ENCODE results near the gene TREML4.

TREML4 gene

DNA sequence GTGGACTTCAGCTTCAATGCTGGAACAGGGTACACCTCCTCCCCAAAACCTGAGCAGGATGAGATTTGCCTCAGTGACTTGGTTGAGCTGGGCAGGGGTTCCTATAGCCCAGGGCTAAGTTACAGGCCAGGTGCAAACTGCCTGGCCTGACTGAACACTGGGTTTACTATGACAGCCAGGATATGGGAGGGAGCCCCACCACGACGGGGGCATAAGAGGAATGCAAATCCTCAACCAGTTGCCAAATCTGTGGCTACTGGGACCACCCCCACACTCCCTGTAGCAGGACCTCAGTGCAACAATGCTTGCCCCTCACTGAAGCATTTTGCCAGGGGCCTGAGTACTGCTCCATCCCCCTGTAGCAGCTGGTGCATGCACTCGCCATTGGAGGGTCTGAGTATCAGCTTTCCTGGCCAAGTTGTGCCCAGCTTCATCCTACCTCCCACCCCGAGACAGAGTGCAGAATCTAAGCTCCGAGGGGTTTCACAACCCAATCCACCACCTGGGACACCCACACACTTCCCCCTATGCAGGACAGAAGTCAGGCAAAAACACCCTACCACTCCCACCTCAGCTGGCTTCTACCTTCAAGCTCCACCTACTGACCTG, 27.6 kb downstream of the TREML4 start:
- DNase-seq = no peak

DNA sequence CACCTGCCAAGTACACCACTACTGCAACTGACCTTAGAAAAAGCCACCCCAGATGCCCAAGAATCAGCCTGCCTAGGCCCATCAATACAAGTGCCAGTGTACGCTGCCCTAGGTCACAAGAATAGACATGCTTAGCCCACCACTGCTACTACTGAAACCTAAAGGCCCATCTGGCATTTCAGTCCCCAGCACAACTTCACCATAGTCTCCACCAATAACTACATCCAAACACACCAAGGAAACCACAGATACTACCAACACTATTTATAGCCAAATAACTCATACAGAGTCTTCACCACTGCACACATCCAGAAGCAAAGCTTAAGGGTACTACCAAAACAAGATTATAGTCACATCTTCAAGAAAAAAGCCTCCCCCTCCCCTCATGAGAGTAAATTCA, 28.2 kb downstream of the TREML4 start:
- DNase-seq = no peak

DNA sequence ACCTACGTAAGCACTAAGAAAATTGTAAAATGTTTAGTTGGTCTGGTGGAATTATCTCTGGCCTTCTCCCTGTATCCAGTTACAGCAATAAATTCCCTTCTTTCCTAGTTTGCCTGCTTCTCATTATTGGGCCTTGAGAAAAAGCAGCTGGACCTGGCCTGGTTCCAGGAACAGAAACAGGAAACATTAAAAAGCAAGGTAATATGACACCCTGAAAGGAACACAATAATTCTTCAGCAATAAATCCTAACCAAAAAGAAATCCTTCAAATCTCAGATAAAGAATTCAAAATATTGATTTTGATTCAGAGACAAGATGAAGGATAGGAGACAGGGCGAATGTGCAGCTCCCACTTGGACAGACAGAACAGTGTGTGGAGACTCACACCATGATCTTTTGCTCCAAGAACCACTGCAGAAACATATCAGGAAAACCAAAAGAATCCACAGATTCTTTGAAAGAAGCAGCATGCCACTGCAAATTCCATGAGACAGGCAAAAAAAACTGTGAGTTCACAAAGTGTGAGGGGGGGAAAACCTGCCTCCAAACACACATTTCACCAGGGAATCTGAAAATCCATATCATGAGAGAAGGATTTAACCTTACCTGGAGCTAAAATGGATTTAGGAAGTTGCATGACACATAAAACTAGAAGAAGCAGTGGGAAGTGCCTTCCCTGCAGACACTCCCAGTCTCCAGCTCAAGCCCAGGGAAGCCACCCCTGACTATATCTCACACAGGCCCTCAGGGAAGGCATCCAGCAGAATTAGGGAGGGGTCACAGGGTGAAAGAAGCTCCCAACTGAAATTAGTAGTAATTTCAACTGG, 29.4 kb downstream of the TREML4 start:
- DNase-seq = no peak

DNA sequence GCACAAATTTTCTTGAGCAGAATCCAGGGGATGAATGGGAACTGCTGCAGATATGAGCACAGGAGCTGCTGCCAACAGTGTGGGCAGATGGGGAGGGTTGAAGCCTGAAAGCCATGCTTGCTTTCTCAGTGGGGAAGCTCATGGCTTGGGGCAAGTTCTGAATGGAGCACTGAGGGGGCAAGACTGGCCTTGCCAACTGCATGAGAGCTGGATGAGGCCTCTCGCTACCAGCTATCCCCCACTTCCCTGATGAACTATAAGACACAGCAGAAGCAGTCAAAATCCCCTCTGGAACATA, 30.0 kb downstream of the TREML4 start:
- DNase-seq = no peak

DNA sequence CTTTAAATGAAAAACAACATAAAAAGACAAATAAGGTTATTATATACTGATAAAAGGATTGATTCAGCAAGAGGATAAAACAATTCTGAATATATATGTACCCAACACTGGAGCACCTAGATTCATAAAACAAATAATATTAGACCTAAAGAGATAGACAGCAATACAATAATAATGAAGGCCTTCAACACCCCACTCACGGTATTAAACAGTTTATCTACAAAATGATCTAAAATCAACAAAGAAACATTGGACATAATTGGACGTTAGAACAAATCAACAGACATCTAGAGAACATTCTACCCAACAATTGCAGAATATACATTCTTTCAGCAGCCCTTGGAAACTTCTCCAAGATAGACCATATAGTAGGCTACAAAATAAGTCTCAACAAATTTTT, 34.3 kb downstream of the TREML4 start:
- no peak for DNase-seq

DNA sequence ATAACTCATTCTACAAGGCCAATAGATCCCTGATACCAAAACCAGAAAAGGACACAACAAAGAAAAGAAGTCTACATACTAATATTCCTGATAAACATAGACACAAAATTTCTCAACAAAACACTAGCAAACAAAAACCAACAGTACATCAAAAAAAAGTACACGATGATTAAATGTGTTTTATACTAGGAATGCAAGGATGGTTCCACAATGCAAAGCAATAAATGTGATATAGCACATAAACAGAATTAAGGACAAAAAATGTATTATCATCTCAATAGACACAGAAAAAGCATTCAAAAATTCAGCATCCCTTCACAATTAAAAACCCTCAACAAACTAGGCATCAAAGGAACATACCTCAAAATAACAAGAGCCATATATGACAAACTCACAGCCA, 35.1 kb downstream of the TREML4 start:
- no peak for DNase-seq

DNA sequence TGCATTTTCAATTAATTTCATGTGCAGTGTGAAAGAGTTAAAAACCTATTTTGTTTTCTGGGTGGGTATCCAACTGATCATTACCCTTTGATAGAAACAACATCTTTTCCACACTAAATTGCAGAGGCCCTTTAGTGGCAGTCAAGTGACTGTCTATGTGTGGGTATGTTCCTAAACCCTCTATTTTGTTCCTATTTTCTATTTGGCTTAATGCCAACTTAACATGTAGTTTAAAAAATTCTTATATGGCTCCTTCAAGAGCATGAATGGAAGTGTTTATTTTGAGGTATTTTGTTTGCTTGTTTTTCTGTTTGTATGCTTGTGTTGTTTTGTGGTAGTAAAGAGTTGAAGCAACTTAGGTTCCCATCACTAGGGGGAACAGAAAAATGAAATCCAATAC, 38.4 kb downstream of the TREML4 start:
- no peak for DNase-seq

DNA sequence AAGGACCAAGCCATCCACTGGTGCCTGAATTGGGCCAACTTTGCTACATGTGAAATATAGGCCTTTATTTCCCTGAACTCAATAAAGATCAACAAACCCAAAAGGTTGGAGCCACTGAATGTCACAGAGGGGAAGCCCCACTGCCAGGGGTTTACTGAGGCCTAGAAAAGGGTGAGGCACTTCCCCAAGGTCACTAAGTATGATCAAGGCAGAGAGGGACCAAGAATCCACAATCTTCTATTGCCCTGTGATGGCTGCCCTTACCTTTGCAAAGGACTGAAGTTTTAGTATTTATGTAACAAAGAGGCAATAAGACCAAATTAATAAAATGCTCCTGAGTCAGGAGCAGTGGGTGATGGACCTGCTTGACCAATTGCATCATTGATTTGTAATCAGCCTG, 40.3 kb downstream of the TREML4 start:
- no peak for DNase-seq

DNA sequence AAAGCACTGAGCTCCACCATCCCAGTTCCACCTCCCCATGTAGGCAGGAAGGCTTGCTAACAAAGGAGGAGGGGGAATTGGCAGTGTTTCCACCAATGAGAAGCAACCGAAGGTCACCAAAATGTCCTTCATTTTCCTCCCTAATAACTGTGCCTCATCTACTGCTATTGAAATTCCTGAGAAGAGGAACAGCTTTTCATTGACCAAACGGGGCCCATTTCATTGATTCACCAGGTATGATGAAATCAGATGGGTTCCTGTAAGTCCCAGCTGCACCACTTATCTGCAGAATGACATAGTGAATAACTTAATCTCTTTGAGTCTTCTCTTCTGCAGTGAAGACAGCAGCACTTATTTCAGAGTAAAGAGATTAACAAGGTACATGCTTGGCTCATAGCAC, 41.0 kb downstream of the TREML4 start:
- DNase-seq = no peak

DNA sequence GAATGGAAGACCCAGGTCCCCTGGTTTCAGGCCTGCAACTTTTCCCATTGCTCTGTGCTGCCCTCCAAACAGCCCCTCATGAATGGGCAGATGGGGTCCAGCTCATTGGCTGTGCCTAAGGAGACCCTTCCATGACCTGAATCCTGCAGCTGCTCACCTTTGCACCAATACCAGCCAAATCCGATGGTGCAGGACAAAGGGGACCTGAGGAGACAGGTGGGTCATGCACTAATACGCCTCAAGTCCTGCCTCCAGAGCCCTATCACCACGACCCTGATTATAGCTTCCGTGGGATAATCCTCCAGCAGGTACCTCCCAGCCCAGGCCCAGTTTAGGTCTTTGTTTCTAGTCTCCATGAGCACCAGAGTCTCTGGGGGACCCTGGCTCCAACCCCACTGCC, 41.6 kb downstream of the TREML4 start:
- no peak for DNase-seq

DNA sequence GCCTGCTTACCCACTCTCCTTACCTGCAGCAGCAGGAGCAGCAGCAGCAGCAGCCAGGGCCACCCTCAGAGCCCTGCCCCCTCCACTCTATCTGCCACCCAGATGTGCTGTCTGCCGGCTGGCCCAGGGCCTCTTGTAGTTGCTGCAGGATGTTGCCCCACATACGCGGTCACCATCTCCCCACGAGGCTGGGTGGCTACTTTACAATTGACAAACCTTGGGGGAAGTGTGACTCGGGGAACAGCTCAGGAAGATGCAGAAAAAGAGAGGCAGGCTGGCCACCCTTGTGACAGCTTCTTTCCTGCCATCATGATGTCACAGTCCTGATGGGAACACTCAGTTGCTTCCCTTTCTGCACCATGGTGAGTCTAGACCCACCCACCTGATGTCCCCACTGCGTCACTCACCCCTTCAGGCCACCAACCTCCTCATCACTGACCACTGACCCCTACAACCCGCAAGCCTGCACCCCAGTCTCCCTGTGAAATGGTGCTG, 43.8 kb downstream of the TREML4 start:
- DNase-seq = peak; percentile 27

DNA sequence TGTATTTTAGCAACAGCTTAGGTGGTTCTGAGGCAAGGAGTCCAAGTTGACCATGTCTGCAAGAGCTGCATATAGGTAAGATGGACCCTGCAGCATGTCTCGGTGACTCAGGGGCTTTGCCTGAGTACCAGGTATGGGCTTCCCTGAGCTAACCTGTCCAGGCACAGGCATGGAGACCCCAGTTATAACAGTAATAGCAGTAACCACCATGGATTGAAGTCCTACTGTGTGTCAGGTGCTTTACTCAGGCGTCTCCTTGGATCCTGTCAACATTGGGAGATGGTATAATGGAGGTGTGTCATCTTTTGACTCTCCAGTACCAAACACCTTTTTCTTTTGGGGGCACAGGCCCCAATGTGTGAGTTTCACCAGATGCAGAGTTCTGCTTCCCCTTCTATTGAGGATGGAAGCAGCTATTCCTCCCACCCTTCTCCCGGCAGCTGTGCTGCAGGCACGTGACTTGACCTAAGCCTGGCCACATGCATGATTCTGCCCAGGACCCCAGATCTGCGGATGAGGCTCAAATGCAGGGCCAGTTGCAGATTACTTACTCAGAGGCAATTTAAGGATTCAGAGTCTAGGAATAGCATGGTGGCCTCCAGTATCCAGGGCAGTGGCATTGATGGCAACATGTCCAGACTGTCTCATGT, 44.6 kb downstream of the TREML4 start:
- no peak for DNase-seq

DNA sequence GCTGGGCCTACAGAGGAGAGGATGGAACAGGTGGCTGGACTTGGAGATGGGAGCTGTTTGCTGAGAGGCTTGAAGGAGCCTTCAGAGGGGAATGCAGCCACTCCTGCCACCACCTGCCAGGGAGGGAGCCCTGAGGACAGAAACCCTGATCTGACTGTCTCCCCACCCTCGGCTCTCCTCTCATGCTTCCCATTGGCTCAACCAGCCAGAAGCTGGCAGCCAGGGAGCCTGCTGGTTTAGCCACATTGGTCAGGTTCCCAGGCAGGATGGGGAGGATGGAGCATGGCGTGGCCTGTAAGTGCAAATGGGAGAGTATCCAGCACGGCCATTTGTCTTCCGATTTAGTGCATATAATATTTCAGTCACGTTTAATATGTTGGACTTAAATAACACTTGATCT, 45.6 kb downstream of the TREML4 start:
- no peak for DNase-seq

DNA sequence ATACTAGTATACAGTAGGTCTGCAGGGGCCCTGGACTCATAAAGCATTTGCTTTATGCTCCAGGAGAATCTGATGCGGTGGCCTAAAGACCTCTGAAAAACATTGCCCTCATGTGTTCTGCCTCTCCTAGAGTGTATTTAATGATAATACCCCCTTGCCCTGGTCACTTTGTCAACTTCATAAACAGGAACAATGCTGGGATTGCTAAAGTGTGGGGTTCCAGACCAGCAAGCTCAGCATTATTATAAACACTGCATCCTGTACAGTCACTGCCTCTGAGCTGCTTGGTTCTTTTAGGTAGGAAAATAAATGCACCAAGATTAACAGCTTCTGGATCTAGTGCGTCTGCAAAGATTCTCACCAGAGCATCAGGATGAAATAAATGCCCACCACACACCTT, 46.1 kb downstream of the TREML4 start:
- DNase-seq = no peak

DNA sequence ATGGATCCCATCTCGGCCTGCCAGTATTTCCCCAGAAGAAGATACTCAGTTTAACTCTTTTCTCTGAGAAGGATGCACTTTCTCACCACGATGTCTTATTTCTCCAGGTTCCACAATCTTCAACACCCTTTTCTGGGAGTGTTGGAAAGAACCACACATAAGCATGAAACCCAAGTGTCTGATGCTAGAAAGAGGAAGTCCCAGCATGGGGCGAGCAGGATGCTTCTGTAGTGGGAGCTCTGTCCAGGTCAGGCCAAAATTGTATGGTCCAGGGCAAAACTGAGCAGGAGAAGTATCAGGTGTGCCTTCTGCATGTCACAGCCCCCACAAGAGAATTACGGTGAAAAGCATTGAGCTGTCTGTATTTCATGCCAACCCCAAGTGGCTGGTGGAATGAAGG, 47.3 kb downstream of the TREML4 start:
- no peak for DNase-seq

DNA sequence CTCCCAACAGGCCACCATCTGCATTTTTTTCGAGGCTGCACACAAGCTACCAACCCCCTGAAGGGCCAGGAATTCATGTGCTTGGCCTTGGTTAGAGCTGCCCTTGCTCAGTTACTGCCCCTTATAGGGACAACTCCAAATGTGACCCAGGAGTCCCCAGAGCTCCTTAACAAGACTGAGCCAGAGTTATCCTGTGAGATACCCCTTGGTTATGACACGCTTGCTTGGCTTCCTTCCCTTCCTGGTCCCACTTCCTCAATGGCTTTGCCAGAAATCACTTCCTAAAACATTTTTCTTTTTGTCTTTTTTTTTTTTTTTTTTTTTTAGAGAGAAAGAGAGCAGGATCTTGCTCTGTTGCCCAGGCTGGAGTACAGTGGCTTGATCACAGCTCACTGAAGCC, 49.5 kb downstream of the TREML4 start:
- no peak for DNase-seq

DNA sequence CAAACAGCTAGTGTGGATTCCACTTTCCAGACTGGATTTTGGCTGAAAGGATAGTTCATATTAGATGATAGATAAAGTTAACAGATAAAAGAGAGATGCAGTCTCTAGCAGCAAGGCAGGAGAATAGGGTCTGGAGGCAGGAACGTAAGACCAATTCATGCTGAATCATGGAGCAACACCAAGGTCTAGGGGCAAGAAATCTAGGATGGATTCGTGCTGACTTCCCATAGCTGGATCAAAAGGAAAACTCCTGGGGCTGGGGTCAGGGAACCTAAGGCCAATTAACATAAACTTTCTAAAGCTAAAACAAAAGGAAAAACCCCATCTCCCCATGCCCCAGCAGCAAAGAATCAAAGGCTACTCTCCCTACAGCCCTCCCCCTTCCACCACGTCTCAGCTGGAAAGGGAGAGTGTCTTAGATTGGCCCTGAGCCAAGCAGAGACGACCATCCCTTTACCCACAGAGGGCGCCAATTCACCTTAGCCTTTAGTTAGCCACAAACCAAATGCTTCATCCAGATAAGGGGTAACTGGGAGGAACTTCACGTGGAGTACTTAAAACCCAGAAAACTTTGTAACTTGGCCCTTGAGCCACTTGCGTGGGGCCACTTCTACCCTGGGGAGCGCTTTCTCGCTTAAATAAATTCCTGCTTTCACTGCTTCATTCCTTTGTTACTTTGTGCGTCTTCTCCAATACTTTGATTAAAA, 50.7 kb downstream of the TREML4 start:
- DNase-seq = peak; percentile 78

DNA sequence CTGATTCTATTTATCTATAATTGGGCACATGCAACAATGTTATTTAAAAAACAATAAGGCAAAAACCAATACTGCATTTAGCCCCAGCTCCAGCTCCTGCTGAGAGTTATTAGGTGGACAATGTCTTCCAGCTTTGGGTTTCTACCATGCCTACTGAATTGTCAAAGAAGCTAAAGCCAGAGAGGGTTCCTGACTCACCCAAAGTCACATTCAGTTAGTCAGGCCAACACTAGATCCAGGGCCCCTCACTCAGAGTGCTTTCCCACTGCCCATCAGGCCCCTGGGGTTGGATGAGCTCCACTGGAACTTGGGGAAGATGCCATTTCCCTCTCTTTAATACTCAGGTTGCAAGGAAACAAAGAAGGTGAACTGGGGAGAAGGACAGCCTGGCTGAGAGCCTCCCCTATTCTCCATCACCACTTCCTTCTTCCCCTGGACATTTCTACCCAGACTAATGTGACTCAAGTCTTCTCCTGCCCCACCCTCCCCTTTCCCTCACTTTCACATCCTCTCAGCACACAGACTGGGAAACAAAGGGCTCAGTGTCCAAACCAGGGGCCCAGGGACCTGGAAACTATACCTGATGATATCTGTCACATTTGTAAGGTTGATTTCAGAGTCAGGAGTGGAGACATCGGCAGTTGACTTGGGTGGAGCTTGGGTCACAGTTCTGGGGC, 52.4 kb downstream of the TREML4 start:
- no peak for DNase-seq

DNA sequence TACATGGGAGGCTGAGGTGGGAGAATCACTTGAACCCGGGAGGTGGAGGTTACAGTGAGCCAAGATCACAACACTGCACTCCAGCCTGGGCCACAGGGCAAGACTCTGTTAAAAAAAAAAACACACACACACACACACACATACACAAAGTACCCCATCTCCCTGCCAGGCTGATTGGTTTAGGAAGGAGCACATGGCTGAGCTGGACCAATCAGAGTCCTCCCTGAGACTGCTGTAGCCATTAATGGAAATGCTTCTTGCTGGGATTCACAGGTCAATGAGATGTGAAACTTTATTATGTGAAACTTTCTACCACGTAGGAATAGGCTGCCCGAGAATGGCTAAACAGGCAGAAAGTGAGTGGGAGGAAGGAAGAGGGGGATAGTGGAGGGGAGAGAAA, 55.5 kb downstream of the TREML4 start:
- DNase-seq = no peak

DNA sequence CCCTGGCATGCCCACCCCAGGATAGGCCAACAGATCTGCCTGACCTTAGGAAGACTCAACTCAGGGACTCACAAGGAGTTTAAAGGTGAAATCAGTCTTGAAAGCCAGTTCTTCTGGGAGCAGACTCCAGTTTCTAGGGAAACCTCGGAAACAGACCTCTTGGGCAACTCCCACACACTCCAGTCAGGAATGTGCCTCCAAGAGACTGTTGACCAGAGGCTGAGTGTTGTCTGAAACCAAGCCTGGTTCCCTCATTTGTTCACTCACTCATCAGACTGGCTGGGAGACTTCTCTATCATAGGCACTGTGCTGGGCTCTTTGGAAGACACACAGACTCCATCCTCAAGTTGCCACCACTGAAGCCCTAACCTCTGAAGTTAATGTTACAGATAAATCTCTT, 56.6 kb downstream of the TREML4 start:
- DNase-seq = no peak

DNA sequence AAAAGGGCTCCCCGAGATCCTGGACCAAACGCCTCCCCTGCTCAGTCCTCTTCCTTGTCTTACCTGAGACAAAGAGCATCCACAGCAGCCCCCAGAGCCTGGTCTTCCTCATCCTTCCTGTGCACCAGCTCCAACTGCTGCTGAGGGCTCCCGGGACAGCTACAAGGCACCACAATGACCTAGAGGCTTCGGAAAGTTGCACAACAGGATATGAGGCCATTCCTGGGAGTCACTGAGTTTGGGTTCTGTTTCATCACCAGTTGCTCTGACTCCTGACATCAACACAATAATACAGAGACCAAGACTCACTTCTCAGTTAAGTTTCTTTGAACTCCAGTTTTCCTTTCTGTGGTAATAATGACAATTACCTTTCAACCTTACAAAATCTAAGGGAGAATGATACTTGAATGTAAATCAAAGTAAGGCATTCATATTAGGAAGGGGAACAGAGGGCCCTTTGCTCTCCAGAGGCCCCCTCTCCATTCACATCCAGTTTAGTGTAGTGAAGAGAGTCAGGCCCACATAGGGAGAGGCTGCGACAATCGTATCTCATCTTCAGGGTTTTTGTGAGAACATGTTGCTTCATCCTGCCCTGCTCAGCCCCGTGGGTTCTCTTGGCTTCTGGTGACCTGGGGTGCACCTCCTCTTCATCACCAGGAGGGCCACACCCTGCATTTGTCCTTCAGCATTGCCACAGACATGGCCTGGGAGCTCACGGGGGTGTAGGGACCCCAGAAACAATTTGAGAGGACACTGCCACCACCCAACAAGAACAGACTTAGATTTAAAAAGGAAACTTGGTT, 58.6 kb downstream of the TREML4 start, which contains the start of gene TREM1:
Gene TREM1, minus strand, starts transcription at position 139 of the 803 bp plus-strand sequence. Its CDS starts 27 bp downstream, at position 112.
- DNase-seq = peak; percentile 40

All from CD4-positive, alpha-beta T cell treated with Interleukin-17A for 1 hour (primary cell).